H9 (cell line): Measurements from ENCODE around the gene PEMT. TPM values are rescaled to one million over a fixed set of nuclear protein-coding genes. Genes with fewer than 3 reads are reported as not detected.
A peak's percentile ranks its signal among the peaks of the same experiment; 100 is the strongest.

Experiments used
- DNase-seq: peaks from one replicate; pipeline ENCODE4 v3.0.0-alpha.2; 2017
- H2AFZ ChIP-seq: one replicate; pipeline ENCODE4 v1.6.1; 2013; ENCODE audit warnings: mild to moderate bottlenecking, low read length, control low read depth, moderate library complexity
- H2AK5ac ChIP-seq: 2 replicates; pipeline ENCODE4 v1.6.1; 2013; ENCODE audit warnings: low read length, control low read depth, mixed read lengths; ENCODE audit not compliant: insufficient read length
- H2BK120ac ChIP-seq: one replicate; pipeline ENCODE4 v1.6.1; 2013; ENCODE audit warnings: low read depth, mild to moderate bottlenecking, low read length, control low read depth, inconsistent platforms; ENCODE audit not compliant: poor library complexity, severe bottlenecking
- H2BK12ac ChIP-seq: 2 replicates; pipeline ENCODE4 v1.6.1; 2013; ENCODE audit warnings: low read length, control low read depth, mixed read lengths, low read depth; ENCODE audit not compliant: insufficient read length
- H2BK15ac ChIP-seq: 2 replicates; pipeline ENCODE4 v1.6.1; 2013; ENCODE audit warnings: low read depth, low read length, control low read depth
- H2BK20ac ChIP-seq: one replicate; pipeline ENCODE4 v1.6.1; 2013; ENCODE audit warnings: low read depth, mild to moderate bottlenecking, low read length, control low read depth, inconsistent platforms; ENCODE audit not compliant: poor library complexity, severe bottlenecking
- H2BK5ac ChIP-seq: 2 replicates; pipeline ENCODE4 v1.6.1; 2013; ENCODE audit warnings: low read length, control low read depth, mixed read lengths; ENCODE audit not compliant: insufficient read length
- H3K14ac ChIP-seq: 2 replicates; pipeline ENCODE4 v1.6.1; 2013; ENCODE audit warnings: low read length, control low read depth; ENCODE audit not compliant: insufficient read depth
- H3K18ac ChIP-seq: 2 replicates; pipeline ENCODE4 v1.6.1; 2013; ENCODE audit warnings: low read depth, mild to moderate bottlenecking, mixed read lengths, low read length, control low read depth; ENCODE audit not compliant: insufficient read length
- H3K23ac ChIP-seq: 2 replicates; pipeline ENCODE4 v1.6.1; 2013; ENCODE audit warnings: low read length, control low read depth, mixed read lengths, low read depth; ENCODE audit not compliant: insufficient read length
- H3K23me2 ChIP-seq: 2 replicates; pipeline ENCODE4 v1.6.1; 2013; ENCODE audit warnings: low read depth, mild to moderate bottlenecking, mixed read lengths, low read length, control low read depth; ENCODE audit not compliant: insufficient read length, poor library complexity, severe bottlenecking
- H3K27ac ChIP-seq: 2 replicates; pipeline ENCODE4 v1.5.1; 2013; ENCODE audit warnings: low read length, control low read depth, mixed read lengths, low read depth; ENCODE audit not compliant: insufficient read length
- H3K27me3 ChIP-seq: 2 replicates; pipeline ENCODE4 v1.6.1; 2013; ENCODE audit warnings: low read length, control low read depth, inconsistent platforms; ENCODE audit not compliant: insufficient read depth
- H3K4ac ChIP-seq: 2 replicates; pipeline ENCODE4 v1.6.1; 2013; ENCODE audit warnings: low read depth, mild to moderate bottlenecking, control low read depth, inconsistent platforms, low read length, moderate library complexity
- H3K4me1 ChIP-seq: 2 replicates; pipeline ENCODE4 v1.6.1; 2013; ENCODE audit warnings: low read length, control low read depth, inconsistent platforms; ENCODE audit not compliant: insufficient read depth
- H3K4me2 ChIP-seq: 2 replicates; pipeline ENCODE4 v1.6.1; 2013; ENCODE audit warnings: low read length, control low read depth, mixed read lengths; ENCODE audit not compliant: insufficient read length, insufficient read depth
- H3K56ac ChIP-seq: 2 replicates; pipeline ENCODE4 v1.6.1; 2013; ENCODE audit warnings: low read depth, mild to moderate bottlenecking, mixed read lengths, low read length, control low read depth; ENCODE audit not compliant: insufficient read length
- H3K79me1 ChIP-seq: 2 replicates; pipeline ENCODE4 v1.6.1; 2013; ENCODE audit warnings: low read depth, mild to moderate bottlenecking, moderate library complexity, low read length, control low read depth, inconsistent platforms; ENCODE audit not compliant: insufficient read depth, poor library complexity, severe bottlenecking
- H3K79me2 ChIP-seq: 2 replicates; pipeline ENCODE4 v1.6.1; 2013; ENCODE audit warnings: low read length, control low read depth, inconsistent platforms; ENCODE audit not compliant: insufficient read depth
- H3K9ac ChIP-seq: 2 replicates; pipeline ENCODE4 v1.6.1; 2013; ENCODE audit warnings: low read length, control low read depth, mixed read lengths; ENCODE audit not compliant: insufficient read length; ENCODE audit errors: extremely low read depth
- H3K9me3 ChIP-seq: one replicate; pipeline ENCODE4 v1.6.1; 2013; ENCODE audit warnings: low read depth, low read length, inconsistent platforms; ENCODE audit not compliant: control insufficient read depth
- H3T11ph ChIP-seq: one replicate; pipeline ENCODE4 v1.6.1; 2013; ENCODE audit warnings: mild to moderate bottlenecking, low read length, control low read depth, inconsistent platforms
- H4K20me1 ChIP-seq: one replicate; pipeline ENCODE4 v1.6.1; 2013; ENCODE audit not compliant: control insufficient read depth, insufficient read length, insufficient read depth
- H4K5ac ChIP-seq: 2 replicates; pipeline ENCODE4 v1.6.1; 2013; ENCODE audit warnings: low read depth, mild to moderate bottlenecking, mixed read lengths, low read length, control low read depth; ENCODE audit not compliant: insufficient read length
- H4K8ac ChIP-seq: replicated peaks from 2 replicates; pipeline ENCODE4 v1.6.1; 2013; ENCODE audit warnings: low read length, control low read depth, mixed read lengths, low read depth; ENCODE audit not compliant: insufficient read length
- H4K91ac ChIP-seq: 2 replicates; pipeline ENCODE4 v1.6.1; 2013; ENCODE audit warnings: low read depth, mild to moderate bottlenecking, moderate library complexity, mixed read lengths, low read length, control low read depth; ENCODE audit not compliant: insufficient read length
- H3K27ac Mint-ChIP-seq, 3 experiments: 2 replicates in 2 of 3; 3 replicates in 1 of 3; pipeline ENCODE4 v1.8.0; 2020 to 2021; ENCODE audit warnings: mixed read lengths in 3 of 3, mild to moderate bottlenecking in 1 of 3, moderate library complexity in 1 of 3
- H3K27me3 Mint-ChIP-seq: 2 replicates; pipeline ENCODE4 v1.8.0; 2021; ENCODE audit warnings: low read depth, mild to moderate bottlenecking, moderate library complexity, mixed read lengths
- H3K36me3 Mint-ChIP-seq, 3 experiments: 2 replicates in 2 of 3; 3 replicates in 1 of 3; pipeline ENCODE4 v1.8.0; 2020 to 2021; ENCODE audit warnings: low read depth in 3 of 3, mixed read lengths in 3 of 3; ENCODE audit not compliant: insufficient read depth in 1 of 3
- H3K4me1 Mint-ChIP-seq, 2 experiments: 2 replicates each; pipeline ENCODE4 v1.8.0; 2020; ENCODE audit warnings: mixed read lengths in 2 of 2
- H3K4me3 Mint-ChIP-seq, 2 experiments: 2 replicates in 1 of 2; 3 replicates in 1 of 2; pipeline ENCODE4 v1.8.0; 2020 to 2021; ENCODE audit warnings: mild to moderate bottlenecking in 2 of 2, mixed read lengths in 2 of 2, moderate library complexity in 1 of 2
- H3K9me3 Mint-ChIP-seq, 2 experiments: 2 replicates in 1 of 2; 3 replicates in 1 of 2; pipeline ENCODE4 v1.8.0; 2020; ENCODE audit warnings: mild to moderate bottlenecking in 2 of 2, mixed read lengths in 2 of 2, moderate library complexity in 1 of 2
- CTCF ChIP-seq: fragments of 200-600 bp; sonication (generic); conservative IDR thresholded peaks from 3 replicates; pipeline ENCODE4 v1.8.0; 2021; ENCODE audit warnings: antibody characterized with exemption, mild to moderate bottlenecking
- WGBS: extraction: QIAGEN DNeasy Blood & Tissue Kit; methylation state at CpG from one replicate; pipeline ENCODE4 v1.1.7; 2013; ENCODE audit warnings: missing lambda C conversion rate, low lambda C conversion rate, mixed read lengths; ENCODE audit not compliant: insufficient read length; ENCODE audit errors: extremely low coverage; 5-methylcytosine and 5-hydroxymethylcytosine counted together
- total RNA-seq: library from RNA; stranded (reverse); gene quantifications from 2 replicates; pipeline ENCODE4 v1.2.1, GENCODE V29; 2021

The PEMT gene
- total RNA-seq, 1 experiment from 2014 or later, result 63.2 TPM

- no peak overlapping the region for H2BK5ac ChIP-seq
- no peak overlapping the region for H2BK20ac ChIP-seq
- no peaks in the 10 kb centered on the region for H3K36me3 Mint-ChIP-seq
- no peak overlapping the region for H3K56ac ChIP-seq
- H3K14ac ChIP-seq, result no peak overlapping the region
- no peak overlapping the region for H2BK120ac ChIP-seq
- H3K4me1 ChIP-seq, result no peaks in the 10 kb centered on the region
- peaks cover 22 to 28% of the 10 kb centered on the region in 2 experiments for H3K4me1 Mint-ChIP-seq
- H3K27me3 Mint-ChIP-seq, result no peaks in the 10 kb centered on the region
- H3K27me3 ChIP-seq, result no peaks in the 10 kb centered on the region
- no peak overlapping the region for H2BK12ac ChIP-seq
- peak overlapping the region in 2 of 3 experiments; percentile 70 to 76; a peak in 2 of 7 replicates for H3K27ac Mint-ChIP-seq
- H3K9me3 ChIP-seq, result no peaks in the 10 kb centered on the region
- no peak for TF ChIP-seq CTCF
- no peak overlapping the region for H4K8ac ChIP-seq
- no peak overlapping the region for H4K91ac ChIP-seq
- H2BK15ac ChIP-seq, result no peak overlapping the region
- no peaks in the 10 kb centered on the region for H4K20me1 ChIP-seq
- H3K9ac ChIP-seq, result no peak overlapping the region
- H3K23me2 ChIP-seq, result no peaks in the 10 kb centered on the region
- H3K4me3 Mint-ChIP-seq, result no peak overlapping the region
- no peak overlapping the region for H2AFZ ChIP-seq
- H2AK5ac ChIP-seq, result no peak overlapping the region
- no peak overlapping the region for H3K27ac ChIP-seq
- H3K18ac ChIP-seq, result no peak overlapping the region
- no peak for DNase-seq
- H3K4me2 ChIP-seq, result no peak overlapping the region
- no peak overlapping the region for H3T11ph ChIP-seq
- no peak overlapping the region for H3K23ac ChIP-seq
- no peaks in the 10 kb centered on the region for H3K79me2 ChIP-seq
- H3K4ac ChIP-seq, result no peak overlapping the region
- no peaks in the 10 kb centered on the region for H3K79me1 ChIP-seq
- no peaks in the 10 kb centered on the region for H3K9me3 Mint-ChIP-seq
- WGBS, result no CpG with 5 or more reads among the region's 4 CpGs
- H4K5ac ChIP-seq, result no peak overlapping the region
Measured at GRCh38 chr17:17599965-17600364, 8.5 kb upstream of the PEMT start.
